HG02943 (cell line): ENCODE measurements around the gene STXBP6.
"Not testable (repeated sequence)": the region's sequence is repeated elsewhere in the genome, so short reads cannot be mapped to it uniquely, and the experiment has no call there.

Experiments used
- ATAC-seq: cut with Tn5 transposase; IDR thresholded peaks from one replicate; pipeline ENCODE4 v1.9.1; 2021; ENCODE audit warnings: mild to moderate bottlenecking, low read depth, moderate library complexity; ENCODE audit not compliant: unreplicated experiment

The STXBP6 gene

DNA sequence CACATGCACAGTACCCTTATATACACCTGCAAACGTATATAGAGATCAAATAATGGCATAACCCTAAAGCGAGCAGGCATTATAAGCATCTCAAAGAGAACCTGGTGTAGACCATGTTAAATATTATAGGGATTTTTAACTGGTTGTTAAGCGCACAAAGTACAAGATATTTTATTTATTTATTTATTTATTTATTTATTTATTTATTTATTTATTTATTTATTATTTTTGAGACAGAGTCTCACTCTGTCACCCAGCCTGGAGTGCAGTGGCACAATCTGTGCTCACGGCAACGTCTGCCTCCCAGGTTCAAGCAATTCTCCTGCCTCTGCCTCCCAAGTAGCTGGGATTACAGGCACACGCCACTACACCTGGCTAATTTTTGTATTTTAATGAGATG, 87.8 kb downstream of the STXBP6 start:
- ATAC-seq, result not testable (repeated sequence)

DNA sequence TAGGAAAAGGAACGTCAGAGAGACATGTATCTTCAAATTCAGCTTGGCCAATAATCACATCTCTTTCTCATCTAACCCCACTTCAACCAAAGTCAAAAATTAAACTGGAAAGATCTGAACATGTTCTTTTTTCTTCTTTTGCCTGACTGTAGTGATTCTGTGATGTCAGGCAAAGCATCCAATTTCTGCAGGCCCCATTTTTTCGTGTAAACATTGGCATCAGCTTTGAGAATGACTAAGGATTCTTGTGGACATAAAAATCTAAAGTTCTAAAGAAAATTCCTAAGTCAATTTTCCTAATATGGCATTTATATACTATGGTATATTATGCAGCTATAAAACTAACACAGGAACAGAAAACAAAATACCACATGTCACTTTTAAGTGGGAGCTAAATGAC, 89.1 kb downstream of the STXBP6 start:
- no peak for ATAC-seq

DNA sequence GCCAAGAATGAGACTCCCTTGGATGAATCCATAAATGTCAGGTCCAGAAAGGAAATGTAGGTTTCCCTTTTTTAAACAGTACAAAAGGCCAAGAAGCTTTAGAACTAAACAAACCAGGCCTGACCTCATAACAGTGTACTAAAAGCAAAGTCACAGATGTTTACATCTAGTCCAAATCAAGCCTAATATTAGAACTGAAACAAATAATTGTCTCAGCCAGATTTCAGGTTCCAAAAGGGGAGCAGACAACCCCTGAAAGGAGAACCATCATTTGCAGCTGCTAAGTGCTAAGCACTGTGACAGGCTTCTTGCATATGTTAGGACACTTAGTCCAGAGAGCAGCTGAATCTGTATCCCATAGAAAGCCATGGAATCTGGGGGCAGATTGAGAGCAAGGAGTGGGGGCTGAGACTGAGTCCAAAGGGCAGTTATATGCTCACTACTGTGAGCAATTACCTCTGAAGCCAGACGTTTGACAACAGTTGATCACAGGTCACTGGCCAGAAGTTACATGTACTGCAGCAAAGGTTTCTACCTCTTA, 90.1 kb downstream of the STXBP6 start:
- ATAC-seq, result peak; percentile 72

DNA sequence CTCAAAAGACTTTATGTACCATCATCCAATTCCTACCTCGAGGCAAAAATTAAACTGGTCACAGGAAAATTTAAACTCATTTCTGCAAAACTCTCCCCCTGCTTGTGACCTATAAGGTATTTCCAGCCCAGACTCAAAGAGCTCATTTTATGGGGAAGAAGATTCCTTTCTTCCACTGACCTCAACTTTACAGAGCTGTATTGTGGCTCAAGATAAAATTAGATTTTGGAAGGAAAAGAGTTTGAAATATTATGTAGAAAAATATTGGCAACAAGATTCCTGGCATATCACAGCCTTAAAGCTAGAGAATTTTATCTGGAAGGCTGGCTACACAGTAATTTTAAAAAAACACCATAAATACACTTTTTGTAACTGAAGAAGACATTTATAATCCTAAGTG, 91.7 kb downstream of the STXBP6 start:
- ATAC-seq, result no peak

DNA sequence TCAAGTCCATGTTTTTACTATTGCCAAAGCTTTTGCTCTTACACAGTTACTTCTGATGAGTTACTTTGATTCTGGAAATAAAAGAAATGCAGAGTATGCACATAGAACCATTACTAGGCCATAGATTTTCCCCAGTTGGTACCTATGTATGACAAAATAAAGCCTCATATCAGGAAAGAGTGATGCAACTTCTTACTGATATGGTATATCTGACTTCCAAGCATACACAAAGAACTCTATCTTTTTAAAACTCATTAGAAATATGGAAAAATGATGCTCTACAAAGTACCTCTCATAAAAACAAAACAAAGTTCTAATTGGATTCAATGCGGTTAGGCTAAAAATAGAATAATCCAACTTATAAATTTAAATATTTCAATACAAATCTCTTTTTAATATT, 92.1 kb downstream of the STXBP6 start:
- ATAC-seq, result no peak

DNA sequence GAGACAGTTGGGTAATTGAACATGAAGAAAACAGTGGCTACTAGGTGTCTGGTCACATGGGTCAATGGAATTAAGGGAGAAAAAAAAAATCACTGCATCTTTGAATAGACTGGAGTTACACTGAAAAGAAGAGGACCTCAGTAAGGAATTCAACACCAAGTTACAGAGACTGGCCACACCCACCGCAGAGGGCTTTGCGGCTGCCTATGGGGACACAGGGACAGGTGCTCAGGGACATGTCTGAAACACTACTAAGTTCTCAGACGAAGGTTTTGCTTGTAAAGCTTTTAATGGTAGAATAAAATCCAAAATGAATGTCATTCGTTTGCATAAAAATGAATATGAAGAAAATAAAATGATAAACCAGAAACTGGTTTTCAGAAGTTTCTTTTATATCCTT, 93.8 kb downstream of the STXBP6 start:
- ATAC-seq, result no peak

DNA sequence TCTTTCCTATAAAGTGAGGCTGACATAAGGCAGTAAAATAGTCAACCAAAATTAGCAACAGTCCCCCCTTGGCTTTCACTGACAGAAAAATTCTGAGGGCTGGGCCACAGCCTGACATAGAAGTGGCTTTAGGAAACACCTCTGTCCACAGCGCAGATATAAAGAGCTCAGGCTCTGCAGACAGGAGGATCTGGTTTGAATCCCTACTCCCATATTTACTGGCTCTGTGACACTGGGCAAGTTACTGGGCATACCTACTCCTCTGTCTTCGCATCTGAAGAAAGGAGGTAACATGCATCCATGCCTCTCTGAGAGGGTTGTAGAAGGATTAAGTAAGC, 95.3 kb downstream of the STXBP6 start:
- no peak for ATAC-seq

DNA sequence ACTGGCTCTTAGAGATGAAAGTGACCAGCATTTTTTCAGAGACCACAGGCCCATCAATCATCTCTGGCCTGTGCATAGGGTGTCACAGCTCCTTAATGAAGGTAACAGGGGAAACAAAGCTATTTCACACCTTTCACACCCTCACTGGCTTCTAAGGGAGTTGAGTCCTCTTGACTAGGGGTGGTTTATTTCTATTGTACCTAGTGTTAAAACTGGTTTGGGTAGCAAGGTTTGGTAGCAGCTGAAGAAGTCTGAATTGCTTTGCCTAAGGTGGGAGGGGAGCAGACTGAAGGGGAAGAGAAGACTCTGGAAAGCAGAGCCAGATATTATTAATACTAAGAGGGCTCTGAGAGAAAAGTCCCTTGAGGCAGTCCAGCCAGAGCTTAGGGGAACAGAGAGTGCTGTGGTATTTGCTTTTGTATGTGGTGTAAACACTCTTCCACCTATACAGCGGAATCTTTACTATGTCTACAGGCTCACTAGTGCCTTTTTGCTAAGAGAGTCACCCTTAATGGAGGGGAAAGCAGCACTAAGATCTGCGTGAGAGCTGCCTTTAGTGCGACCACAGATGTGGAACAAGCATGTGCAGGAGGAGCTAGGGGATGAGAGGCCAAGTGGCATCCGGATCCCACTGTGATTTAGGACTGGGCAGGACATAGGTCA, 95.8 kb downstream of the STXBP6 start:
- peak; percentile 82 for ATAC-seq

DNA sequence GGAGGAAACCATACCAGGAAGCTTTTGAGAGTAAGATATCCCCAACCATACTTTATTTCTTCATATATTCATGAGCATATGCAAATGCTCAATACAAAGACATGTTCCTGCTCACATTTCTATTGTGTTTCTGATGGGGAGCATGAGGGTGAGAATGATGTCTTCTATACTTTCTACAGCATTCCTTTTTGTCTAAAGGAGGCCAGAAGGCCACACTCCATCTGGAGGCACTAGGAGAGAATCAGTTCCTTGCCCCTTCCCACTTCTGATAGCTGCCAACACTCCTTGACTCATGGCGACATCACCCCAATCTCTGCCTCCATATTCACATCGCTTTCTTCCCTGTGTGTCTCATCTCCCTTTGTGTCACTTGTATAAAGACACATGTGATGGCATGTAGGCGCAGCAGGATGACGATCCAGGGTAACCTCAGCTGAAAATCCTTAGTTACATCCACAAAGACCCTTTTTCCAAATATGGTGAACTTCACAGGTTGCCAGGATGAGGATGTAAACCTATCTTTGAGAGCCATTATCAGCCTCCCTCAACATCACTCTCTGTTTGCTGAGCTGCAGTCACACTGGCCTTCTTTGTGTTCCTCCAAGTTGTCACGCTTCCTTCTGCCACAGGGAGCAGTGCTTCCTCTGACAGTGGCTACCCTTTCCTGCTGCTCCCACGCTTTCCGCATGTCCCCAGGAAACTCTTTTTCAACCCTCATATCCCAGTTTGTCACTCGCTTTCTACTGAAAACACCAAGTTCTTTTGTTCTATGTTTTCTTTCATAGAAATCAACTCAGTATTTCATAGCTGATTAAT, 96.9 kb downstream of the STXBP6 start:
- ATAC-seq, result no peak

DNA sequence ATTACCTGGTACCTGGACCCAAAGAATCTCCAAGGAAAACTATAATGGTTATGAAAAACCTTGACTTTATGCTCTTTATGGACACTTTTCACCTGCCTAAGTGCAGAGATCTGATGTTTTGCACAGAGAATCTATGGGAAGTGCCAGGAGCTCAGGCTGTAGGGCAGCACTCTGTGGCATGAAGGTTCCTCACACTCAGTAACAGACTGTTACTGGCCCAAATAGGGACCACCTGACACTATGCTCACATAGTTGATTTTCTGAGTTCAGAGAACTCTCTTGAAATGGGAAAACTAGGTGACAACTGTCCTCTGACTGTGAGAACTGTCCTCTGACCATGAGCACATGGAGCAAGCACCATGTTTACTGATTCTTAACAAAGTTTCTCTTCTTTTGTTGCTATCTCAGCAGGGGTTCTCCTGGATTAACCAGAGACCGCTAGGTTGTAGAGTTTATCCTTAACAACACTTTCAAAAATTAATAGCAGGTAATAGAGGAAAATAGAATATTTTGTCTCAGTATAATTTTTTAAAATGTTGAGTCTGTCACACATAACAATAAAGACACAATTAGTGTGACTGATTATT, 101.6 kb downstream of the STXBP6 start:
- no peak for ATAC-seq

DNA sequence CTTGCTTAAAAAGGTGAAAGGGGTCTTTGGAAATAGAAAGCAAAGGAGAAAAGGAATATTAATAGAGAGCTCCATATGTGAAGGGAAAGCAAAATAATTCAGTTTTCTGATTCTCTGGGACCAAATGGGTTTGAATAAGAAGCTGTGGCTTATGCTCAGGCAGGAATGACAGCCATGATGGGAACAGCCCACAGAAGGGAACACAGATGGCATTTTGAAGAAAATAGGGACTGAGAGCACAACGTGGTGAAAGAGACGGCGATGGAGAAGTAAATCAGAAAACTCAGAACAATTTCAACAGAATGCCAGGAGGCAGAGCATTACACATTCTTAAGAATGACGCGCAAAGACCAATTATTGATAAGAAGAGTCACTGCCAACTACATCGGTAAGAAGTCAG, 102.8 kb downstream of the STXBP6 start:
- no peak for ATAC-seq

DNA sequence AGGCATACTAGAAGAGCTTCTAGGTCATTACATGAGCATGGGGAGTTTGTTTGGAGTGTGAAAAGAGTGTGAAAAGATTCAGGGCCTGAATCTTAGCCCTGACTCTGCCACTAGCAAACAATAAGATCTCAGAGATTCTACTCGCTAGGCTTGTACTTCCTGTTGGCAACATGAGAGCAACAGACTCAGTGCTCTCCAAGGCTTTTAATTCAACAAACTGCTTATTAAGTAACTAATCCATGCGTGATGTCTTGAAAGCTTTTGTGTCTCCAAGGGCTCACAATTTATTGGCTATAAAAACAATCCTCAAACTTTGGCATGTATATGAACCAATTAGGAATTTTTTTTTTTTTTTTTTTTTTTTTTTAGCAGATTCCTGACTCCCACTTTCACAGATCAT, 105.1 kb downstream of the STXBP6 start:
- no peak for ATAC-seq

DNA sequence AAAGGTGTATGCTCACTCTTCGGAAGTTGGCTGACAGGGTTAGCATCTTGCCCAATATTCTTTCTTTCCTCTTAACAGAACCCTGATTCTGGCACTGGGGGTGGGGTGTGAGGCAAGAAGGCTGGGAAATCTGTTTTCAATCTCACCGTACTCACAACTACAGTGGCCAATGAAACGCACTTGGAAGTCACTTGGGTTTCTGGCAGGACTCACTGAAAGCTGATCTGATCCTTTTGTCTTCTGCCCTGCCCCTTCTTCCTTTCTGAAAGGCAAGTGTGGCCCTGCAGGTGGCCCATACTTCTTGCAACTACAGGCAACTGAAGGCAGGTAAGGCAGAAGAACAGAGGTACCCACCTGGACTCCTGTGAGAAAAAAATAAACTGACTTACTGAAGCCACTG, 106.9 kb downstream of the STXBP6 start:
- no peak for ATAC-seq

DNA sequence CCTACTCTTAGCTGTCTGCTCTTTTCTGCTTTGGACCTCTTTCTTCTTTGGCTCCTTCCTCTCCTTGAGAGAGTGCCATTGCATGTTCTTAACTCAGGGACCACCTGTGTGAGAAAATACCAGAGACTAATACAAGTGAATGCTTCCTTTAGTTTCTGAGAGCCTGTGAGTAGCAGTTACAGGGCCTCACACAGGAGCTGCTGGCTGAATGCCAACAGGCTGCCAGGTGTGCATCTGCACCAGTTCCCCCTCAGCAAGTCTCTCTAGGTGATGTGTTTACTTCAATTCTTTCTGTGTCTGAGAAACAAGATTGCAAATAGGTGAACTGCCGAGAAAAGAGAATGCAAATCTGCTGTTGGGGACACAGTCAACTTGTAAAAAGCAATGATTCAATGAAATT, 108.2 kb downstream of the STXBP6 start:
- no peak for ATAC-seq

DNA sequence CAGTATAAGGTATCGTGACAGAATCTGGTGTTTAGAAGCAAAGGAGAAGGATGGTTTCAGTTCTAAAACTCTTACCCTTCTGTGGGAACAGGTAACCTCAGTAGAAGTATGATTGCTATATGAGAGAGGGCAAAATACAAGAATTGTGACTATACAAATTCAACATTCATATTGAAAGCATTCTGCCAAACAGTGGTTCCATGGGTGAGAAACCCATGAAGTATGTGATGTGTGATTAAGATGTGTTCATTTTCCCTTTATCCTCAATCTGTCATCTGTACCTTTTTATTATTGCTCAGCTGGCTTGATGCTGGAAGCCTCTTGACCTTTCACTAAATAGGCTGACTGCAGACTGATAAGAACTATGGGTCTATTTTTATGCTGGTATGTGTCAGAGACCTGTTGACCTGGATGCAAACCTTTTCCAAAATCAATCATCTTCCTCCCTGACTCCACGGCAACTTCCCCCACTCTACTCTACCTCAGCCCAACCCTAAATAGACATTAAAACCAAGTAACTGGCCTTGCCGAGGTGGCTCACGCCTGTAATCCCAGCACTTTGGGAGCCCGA, 109.6 kb downstream of the STXBP6 start:
- ATAC-seq, result no peak

DNA sequence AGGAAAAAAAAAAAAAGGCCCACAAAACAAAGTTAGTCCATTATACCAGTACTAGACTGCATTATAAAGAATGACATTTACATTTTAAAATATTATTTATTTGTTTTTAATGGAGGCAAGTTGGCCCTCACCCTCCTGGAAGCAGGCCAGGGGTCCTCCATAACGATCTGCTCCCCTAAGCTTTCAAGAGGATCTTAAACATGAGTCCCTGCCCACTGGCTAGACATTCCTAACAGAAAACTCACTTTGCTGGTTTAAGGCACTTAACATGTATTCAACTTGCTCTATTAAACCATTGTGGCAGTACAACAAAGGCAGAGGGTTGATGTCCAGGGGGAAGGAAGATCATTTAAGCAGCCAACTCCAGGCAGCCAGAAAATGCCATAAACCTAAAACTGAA, 111.4 kb downstream of the STXBP6 start:
- no peak for ATAC-seq

DNA sequence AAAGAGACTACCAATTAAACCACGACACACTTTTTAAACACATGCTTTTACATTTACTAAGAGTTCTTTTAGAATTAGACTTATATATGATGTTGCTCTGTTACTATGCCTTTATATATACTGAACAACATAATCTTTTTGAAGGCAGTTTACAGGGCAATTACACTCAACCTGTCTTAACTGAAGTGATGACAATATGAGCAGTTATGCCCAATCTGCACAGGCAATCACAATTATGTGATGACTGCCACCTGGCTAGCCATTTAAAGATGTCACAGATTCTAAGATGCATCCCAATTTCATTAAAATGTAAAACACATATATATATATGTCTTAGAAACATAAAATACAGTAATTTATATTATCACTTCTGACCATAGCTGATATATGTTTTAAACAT, 112.6 kb downstream of the STXBP6 start:
- ATAC-seq, result no peak

DNA sequence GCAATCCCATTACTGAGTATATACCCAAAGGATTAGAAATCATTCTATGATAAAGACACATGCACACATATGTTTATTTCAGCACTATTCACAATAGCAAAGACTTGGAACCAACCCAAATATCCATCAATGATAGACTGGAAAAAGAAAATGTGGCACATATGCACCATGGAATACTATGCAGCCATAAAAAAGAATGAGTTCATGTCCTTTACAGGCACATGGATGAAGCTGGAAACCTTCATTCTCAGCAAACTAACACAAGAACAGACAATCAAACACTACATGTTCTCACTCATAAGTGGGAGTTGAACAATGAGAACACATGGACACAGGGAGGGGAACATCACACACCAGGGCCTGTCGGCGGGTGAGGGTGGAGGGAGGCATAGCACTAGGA, 113.2 kb downstream of the STXBP6 start:
- ATAC-seq, result not testable (repeated sequence)

DNA sequence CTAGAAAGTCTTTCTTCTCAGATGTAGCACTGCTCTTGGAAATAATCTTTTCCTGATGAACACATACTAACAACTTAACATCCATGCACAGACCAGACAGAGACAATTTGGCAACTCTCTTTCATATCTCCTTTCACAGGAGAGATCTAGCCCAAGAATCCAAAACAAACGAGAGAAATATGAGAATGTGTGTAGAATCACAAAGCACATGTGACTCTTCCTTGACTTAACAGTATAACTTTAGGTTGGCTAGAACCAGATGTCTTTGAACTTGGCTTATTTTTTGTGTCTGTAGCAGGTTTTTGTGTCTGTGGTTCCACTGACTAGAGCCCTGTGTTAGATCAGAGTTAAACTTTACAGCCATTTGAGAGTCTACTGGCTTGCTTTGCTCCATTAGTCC, 114.2 kb downstream of the STXBP6 start:
- ATAC-seq, result no peak

DNA sequence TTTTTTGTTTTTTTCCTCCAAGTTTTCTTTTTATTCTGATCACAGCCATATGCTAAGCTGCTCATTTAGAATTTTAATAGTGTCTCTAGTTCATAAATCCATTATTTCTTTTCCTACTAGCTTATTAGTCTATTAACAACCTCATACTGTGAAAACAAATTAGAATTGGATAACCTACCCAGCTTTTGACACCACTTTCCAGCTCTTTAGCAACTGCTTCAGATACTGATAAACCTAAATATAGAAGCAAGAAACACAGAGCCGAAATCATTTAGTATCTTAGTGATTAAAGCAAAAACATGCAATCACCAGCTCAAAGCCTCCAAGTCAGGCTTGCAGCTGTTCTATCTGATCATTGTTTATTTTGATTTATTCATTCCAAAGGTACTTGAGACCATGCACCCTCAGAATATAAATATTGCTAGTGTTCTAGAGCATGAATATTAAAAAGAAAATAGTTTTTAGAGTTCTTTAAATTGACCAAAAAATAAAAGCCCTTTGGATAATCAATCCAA, 121.5 kb downstream of the STXBP6 start:
- ATAC-seq, result no peak

DNA sequence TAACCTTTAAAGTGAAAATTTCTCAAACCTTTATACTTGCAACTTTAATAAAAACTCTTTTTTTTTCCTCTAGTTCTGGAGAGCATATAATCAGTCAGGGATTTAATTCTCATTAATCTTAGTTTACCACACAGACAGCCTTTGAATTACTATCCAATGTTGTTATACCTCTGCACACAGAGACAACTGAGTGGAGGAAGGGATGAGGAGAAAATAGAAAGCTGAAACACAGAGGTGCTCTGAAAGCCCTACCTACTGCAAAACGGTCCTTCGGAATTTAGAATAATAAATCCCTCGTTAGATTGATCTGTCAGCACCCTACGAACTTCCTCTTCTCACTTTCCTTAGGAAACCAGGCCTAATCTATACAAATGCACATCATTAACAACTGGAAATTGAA, 122.1 kb downstream of the STXBP6 start:
- ATAC-seq, result no peak
